Tibial nerve (tissue), 3 donors: ENCODE data around the gene FAM9C.

Experiments used
- CTCF ChIP-seq, 5 experiments: fragments of 200-600 bp in 3 of 5; fragments of 450-650 bp in 2 of 5; sonication (generic) in 3 of 5; IDR thresholded peaks; one replicate each; pipeline ENCODE4 v1.5.1; 2016 to 2019; ENCODE audit warnings: antibody characterized with exemption in 5 of 5, mild to moderate bottlenecking in 3 of 5, moderate library complexity in 2 of 5
- POLR2A ChIP-seq, 2 donors: fragments of 450-650 bp; IDR thresholded peaks; one replicate each; pipeline ENCODE4 v1.6.1; 2017; ENCODE audit warnings: antibody characterized with exemption in 2 of 2, mild to moderate bottlenecking in 2 of 2, moderate library complexity in 2 of 2

GRCh38 chrX:13087322-13088155, 43.1 kb upstream of the FAM9C start:
- no peak for TF ChIP-seq CTCF (IDR thresholded peaks at IDR 0.05)
- TF ChIP-seq POLR2A (IDR thresholded peaks at IDR 0.05): no peak
